RWPE1 (cell line): ENCODE results near the gene MINDY4.

Experiments
- CTCF ChIA-PET: fragments of 350-600 bp; sonication (Branson Sonifier 250); formaldehyde crosslinking; extraction: SDS; loops from one replicate; lab custom pipeline; 2021; lab: Yijun Ruan, JAX
- POLR2A ChIA-PET: fragments of 400-600 bp; formaldehyde crosslinking; extraction: SDS; loops from one replicate; lab custom pipeline; 2020; ENCODE audit warnings: antibody characterized with exemption; ENCODE audit not compliant: low non-redundant PET; lab: Yijun Ruan, JAX
- DNase-seq: peaks from one replicate; pipeline ENCODE4 v3.0.0; 2012; ENCODE audit warnings: low spot score
- H3K27ac ChIP-seq: fragments of 450-650 bp; 2 replicates; pipeline ENCODE4 v1.5.1; 2017
- TF ChIP-seq, protein P1 (sequence below): fragments of 450-650 bp; conservative IDR thresholded peaks from 2 replicates; pipeline ENCODE4 v1.5.1; 2017; ENCODE audit warnings: low read depth, mild to moderate bottlenecking

MINDY4 gene

DNA sequence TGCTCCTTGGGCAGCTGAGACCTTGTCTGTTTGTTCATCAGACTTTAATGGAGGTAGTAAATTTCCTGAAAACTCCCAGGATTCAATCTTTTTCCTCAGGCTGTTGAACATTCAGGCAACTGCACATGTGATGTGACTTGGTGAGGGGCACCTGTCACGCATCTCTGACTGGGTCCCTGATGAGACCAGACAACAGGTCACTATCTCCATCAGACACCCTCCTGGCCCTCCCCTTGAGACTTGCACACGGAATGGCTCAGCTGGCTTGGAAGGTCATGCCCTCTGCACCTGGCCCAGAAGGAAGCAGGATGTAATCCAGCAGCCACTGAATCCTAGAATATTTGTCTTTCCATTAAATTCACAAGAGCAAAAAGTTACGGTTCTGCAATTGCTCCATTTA lies 156.3 kb downstream of the MINDY4 start:
- no peak overlapping the region for H3K27ac ChIP-seq
- ChIA-PET CTCF (interaction anchor here (3.2 kb wide), 1 partner anchor 11 kb away, joined by 19 read pairs; no protein-coding TSS in a partner anchor), POLR2A (no interaction called here)
- TF ChIP-seq, protein P1, sequence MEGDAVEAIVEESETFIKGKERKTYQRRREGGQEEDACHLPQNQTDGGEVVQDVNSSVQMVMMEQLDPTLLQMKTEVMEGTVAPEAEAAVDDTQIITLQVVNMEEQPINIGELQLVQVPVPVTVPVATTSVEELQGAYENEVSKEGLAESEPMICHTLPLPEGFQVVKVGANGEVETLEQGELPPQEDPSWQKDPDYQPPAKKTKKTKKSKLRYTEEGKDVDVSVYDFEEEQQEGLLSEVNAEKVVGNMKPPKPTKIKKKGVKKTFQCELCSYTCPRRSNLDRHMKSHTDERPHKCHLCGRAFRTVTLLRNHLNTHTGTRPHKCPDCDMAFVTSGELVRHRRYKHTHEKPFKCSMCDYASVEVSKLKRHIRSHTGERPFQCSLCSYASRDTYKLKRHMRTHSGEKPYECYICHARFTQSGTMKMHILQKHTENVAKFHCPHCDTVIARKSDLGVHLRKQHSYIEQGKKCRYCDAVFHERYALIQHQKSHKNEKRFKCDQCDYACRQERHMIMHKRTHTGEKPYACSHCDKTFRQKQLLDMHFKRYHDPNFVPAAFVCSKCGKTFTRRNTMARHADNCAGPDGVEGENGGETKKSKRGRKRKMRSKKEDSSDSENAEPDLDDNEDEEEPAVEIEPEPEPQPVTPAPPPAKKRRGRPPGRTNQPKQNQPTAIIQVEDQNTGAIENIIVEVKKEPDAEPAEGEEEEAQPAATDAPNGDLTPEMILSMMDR = no peak
- DNase-seq = no peak

DNA sequence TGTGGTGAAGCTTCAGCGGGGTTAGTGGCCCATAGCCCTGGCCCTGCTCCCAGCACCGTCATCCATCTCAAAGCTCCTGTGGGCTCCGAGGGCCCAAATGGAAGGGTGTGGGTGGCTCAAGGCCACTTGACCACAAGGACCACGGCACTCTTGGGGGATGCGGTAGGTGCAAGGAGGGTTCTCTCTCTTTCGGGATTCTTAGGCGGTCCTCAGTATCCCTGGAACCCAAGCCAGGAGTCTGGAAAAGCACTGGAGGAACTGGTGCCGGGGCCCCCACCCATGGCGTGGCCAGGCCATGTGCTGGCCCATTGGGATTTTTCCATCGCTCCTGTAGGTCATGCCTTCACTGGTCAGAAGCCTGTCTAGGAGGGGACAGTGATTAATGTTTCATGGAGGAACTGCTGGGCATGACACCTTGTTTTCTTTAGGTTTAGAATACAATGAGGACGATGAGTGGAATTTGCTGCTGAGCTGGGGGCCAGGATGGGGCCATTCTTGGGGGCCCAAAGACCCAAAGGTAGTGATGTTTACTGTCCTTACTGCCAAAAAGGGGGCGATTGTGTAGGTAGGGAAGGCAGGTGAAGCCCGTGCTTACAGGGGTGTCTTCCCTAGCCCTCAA lies 157.1 kb downstream of the MINDY4 start:
- no peak overlapping the region for H3K27ac ChIP-seq
- ChIA-PET POLR2A (no interaction called here), CTCF (interaction anchor here (0.5 to 3.2 kb wide), 2 partner anchors 11 to 29 kb away, joined by 3 to 19 read pairs; no protein-coding TSS in a partner anchor)
- no peak for DNase-seq
- TF ChIP-seq, protein P1 = no peak

DNA sequence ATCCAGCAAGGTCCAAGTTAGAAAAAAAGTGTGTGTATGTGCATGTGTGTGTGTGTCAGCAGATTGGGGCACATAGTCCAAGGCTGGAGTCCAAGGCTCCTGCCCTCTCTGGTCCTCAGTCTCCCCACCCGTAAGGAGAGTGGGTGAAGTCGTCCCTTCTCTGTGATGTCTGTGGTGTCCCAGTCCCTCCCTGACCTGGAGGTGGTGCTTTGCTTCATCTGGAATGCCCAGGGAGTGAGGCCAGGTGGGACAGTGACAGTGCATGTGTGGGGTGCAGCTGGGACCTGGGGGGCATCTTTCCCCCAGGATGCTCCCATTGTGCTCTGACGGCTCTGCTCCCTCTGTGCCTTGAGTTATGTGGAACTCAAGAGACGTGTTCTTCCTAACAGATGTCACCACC lies 158.5 kb downstream of the MINDY4 start:
- ChIA-PET CTCF (interaction anchor here (3.2 kb wide), 1 partner anchor 9 kb away, joined by 19 read pairs; no protein-coding TSS in a partner anchor), POLR2A (no interaction called here)
- TF ChIP-seq, protein P1 = no peak
- DNase-seq = no peak
- no peak overlapping the region for H3K27ac ChIP-seq

DNA sequence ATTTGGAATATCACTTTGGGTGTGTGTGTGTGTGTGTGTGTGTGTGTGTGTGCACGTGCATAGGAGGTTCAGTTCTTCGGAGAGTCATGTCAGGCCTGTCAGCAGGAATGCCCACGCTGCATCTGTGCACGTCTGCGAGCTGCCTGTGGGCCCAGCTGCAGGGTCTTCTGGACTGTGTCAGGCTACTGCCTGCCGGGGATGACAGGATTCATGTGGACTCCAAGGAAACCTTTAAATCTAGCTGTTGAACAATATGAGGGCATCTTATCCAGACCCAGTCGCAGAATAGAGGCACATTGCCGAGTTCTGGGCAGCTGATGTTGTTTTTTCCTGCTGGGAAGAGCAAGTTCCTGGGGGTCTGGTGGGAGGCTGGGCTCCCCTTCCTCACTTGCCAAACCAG lies 159.4 kb downstream of the MINDY4 start:
- DNase-seq = no peak
- TF ChIP-seq, protein P1 = no peak
- POLR2A ChIA-PET = no interaction called here
- no peak overlapping the region for H3K27ac ChIP-seq
- CTCF ChIA-PET = interaction anchor here (3.2 kb wide), 1 partner anchor 8 kb away, joined by 19 read pairs; no protein-coding TSS in a partner anchor

DNA sequence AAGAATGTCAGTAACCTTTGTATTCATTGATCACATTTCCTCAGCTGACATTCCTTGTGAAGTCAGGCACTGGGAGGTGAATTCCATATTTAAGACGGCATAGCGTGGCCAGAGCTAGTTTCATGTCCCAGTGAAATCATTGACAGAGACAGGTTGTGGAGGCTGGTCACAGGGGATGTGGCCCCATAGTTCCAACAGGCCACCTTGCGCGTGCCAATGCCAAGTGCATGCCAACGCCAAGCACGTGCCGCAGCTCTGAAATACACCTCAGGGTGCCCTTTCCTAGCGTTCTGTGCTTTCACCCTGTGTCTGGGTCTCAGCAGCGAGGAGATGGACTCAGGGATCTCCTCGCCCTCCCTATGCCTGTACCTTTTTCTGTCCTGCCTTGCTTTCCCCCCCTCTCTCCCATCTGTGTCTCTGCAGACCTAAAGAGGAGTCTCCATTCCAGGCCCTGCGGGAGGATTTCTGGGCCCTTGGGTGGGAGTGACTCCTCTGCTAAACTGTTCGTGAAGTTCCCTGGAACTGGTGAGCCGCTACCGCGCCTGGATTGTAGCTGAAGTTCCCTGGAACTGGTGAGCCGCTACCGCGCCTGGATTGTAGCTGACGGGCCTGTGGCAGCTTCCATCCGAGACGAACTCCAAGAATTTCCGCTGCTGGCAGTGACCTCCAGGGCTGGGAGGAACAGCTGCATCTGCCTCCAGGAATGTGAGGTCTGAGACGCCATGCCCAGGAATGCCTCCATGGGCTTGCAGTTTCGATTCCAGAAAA lies 160.1 kb downstream of the MINDY4 start:
- DNase-seq = no peak
- POLR2A ChIA-PET = no interaction called here
- TF ChIP-seq, protein P1 = no peak
- H3K27ac ChIP-seq = no peak overlapping the region
- CTCF ChIA-PET = no interaction called here

DNA sequence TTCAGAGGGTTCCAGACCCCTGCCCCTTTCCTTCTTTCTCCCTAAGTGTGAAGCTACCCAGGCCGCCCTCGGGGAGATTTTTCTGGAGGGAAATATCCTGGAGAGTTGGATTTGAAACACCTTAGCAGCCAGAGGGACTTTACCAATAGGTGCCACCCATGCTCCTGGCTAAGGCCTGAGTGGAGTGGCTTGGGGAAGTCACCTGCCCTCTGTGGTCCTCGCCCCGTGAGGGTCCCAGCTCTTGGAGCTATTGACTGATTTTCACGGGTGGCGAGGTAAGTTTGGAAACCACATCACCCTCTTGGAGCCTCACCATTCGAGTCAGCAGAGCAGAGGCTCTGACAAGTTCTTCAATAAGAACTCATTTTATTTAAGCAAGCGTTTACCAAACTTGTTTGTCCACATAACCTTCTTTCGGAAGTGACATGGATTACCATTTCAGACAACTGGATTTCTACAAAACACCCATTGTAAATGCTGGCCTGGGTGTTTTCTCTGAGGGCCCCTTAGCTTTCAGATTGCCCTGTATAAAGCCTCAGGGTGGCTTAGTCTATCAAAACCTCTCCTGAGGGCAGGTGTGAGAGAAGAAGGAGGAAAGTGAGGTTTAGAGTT lies 160.8 kb downstream of the MINDY4 start:
- ChIA-PET CTCF (no interaction called here), POLR2A (no interaction called here)
- no peak overlapping the region for H3K27ac ChIP-seq
- DNase-seq = no peak
- TF ChIP-seq, protein P1 = no peak
